Left ventricle myocardium inferior (tissue), 1 donor: ENCODE results near the gene BUD23. TPM values are rescaled to one million over a fixed set of nuclear protein-coding genes. Genes with fewer than 3 reads are reported as not detected.

Experiments
- DNase-seq: peaks from one replicate; pipeline ENCODE4 v3.0.0-alpha.2; 2020
- H3K27ac ChIP-seq: fragments of 200-600 bp; replicated peaks from 2 replicates; pipeline ENCODE4 v1.8.0; 2021
- H3K27me3 ChIP-seq: fragments of 200-600 bp; 2 replicates; pipeline ENCODE4 v1.8.0; 2021; ENCODE audit warnings: low read depth
- H3K36me3 ChIP-seq: fragments of 200-600 bp; 2 replicates; pipeline ENCODE4 v1.8.0; 2021
- H3K4me1 ChIP-seq: fragments of 200-600 bp; 2 replicates; pipeline ENCODE4 v1.8.0; 2021
- H3K4me3 ChIP-seq: fragments of 200-600 bp; 2 replicates; pipeline ENCODE4 v1.8.0; 2021; ENCODE audit warnings: mild to moderate bottlenecking, moderate library complexity
- H3K9me3 ChIP-seq: fragments of 200-600 bp; replicated peaks from 2 replicates; pipeline ENCODE4 v1.8.0; 2021
- CTCF ChIP-seq: fragments of 200-600 bp; IDR thresholded peaks from 2 replicates; pipeline ENCODE4 v1.8.0; 2021; ENCODE audit warnings: antibody characterized with exemption, mild to moderate bottlenecking, borderline replicate concordance
- intact Hi-C: fragments of 100-400 bp; cut with micrococcal nuclease; formaldehyde crosslinking; loops from one replicate; pipeline ENCODE4 v1.11.0; 2022
- total RNA-seq: library from RNA; stranded (reverse); fragmentation: NEBNext Ultra II Directional; extraction: Animal tissue kit (Norgen Biotek cat#: 25700); gene quantifications from one replicate; pipeline ENCODE4 v1.2.1, GENCODE V29; 2021
- donor health status: DM: no; HTN: yes; CAD: no; lungs with severe emphysema.

BUD23 gene
- total RNA-seq, 1 donor from 2014 or later: 65.0 TPM

- intact Hi-C loops: no loop called here
- H3K27me3 ChIP-seq: peaks cover 92% of the 10 kb centered on the region
- H3K4me3 ChIP-seq: no peak overlapping the region
- no peaks in the 10 kb centered on the region for H3K36me3 ChIP-seq
- peaks cover 5% of the 10 kb centered on the region for H3K4me1 ChIP-seq
- no peak for DNase-seq
- no peak overlapping the region for H3K27ac ChIP-seq
- no peak for TF ChIP-seq CTCF
- H3K9me3 ChIP-seq: peaks cover 10% of the 10 kb centered on the region
These were observed 38.6 kb upstream of the BUD23 start for GRCh38 chr7:73644688-73645286.

GRCh38 chr7:73645643-73646174, 37.7 kb upstream of the BUD23 start:
- Histone ChIP-seq H3K27me3 (peaks cover 99% of the 10 kb centered on the region), H3K4me3 (no peak overlapping the region), H3K9me3 (peaks cover 10% of the 10 kb centered on the region), H3K36me3 (no peaks in the 10 kb centered on the region), H3K4me1 (peaks cover 5% of the 10 kb centered on the region), H3K27ac (no peak overlapping the region)
- TF ChIP-seq CTCF: no peak
- intact Hi-C loops: no loop called here
- DNase-seq: no peak

DNA sequence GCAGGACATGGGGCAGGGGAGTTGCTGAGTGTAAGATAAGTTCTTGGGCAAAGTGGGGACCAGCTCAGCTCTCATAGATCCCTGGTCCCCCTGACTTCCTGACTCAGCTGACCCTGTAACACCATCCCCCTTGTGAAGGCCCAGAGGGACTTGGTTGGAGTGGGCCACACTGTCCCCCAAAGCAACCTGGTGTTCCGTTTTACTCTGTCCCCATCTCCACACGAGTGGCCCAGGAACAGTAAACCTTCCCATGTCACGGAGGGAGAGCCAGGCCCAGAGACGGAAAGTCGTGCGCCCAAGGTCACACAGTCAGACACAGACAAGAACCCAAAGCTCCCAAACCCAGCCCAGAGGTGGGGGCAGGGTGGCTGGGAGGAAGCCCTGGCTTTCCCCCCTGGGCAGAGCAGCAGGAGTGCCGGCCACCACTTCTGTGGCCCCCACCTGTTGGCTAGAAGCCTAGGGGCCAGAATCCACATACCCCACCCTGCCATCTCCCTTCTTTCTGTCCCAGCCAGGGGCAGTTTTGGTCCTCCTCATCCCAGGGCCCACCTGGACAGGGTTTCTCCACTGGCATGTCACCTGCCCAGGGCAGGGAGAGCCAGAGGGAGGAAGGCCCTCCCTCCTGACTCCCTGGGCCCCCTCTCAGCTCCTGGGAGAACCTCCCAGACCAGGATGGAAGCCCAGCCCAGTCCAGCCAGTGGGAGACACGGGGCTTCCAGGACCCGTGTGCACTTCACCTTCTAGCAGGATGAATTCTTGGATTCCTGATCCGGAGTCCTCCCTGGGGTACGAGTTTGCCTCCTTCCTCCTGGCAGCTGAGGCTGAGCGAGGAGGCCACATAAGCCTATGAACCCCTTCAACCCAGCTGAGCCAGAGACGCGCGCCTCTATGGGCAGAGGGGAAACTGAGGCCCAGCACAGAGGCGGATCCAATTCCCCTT, 36.3 kb upstream of the BUD23 start:
- Histone ChIP-seq H3K9me3 (no peaks in the 10 kb centered on the region), H3K4me1 (peaks cover 5% of the 10 kb centered on the region), H3K36me3 (no peaks in the 10 kb centered on the region), H3K27me3 (peaks cover 98% of the 10 kb centered on the region), H3K27ac (no peak overlapping the region), H3K4me3 (peak overlapping the region; percentile 62)
- TF ChIP-seq CTCF: no peak
- intact Hi-C loops: no loop called here
- no peak for DNase-seq

DNA sequence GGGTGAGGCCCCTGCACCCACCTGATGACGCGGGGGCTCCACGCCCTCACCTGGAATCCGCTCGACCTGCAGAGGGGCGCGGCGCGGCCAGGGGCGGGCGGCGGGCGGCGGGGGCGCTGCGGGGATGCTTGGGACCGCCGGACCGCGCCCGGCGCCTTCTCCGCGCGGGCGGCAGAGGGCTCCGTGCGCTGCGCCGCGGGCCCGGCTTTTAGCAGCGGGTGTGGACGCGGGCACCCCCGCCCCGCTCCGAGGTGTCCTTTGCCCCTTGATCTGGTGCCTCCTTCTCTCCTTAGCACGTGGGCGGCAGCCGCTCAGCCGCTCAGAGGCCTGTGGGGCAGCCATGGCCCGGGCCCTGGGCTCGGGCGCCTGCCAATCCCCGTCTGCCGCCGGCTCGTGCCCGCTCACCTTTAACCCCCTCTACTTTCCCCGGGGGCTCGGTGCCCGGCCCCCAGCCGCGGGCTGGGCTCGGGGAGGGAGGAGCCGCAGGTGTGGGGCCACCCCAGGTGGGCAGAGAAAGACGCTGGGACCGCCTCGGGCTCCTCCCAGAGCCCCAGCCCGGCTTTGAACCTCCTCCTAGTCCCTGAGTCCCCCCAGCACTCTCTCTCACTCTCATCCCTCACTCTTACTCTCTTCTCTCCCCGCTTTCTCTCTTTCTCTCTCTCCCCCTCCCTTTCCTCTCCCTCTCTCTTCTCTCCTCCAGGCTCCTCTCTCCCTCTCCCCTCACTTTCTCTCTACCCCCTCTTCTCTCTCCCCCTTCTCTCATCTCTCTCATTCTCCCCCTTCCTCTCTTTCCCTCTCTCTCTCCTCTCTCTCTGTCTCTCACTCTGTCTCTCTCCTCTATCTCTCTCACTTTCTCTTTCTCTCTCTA, 35.4 kb upstream of the BUD23 start:
- Histone ChIP-seq H3K27me3 (peaks cover 98% of the 10 kb centered on the region), H3K4me1 (peaks cover 5% of the 10 kb centered on the region), H3K36me3 (no peaks in the 10 kb centered on the region), H3K4me3 (peak overlapping the region; percentile 62), H3K27ac (no peak overlapping the region), H3K9me3 (no peaks in the 10 kb centered on the region)
- TF ChIP-seq CTCF: peak; percentile 14
- no peak for DNase-seq
- intact Hi-C loops: no loop called here
